ENCODE results near the gene CRYGN.
A peak's percentile ranks its signal among the peaks of the same experiment; 100 is the strongest.

CRYGN gene

DNA sequence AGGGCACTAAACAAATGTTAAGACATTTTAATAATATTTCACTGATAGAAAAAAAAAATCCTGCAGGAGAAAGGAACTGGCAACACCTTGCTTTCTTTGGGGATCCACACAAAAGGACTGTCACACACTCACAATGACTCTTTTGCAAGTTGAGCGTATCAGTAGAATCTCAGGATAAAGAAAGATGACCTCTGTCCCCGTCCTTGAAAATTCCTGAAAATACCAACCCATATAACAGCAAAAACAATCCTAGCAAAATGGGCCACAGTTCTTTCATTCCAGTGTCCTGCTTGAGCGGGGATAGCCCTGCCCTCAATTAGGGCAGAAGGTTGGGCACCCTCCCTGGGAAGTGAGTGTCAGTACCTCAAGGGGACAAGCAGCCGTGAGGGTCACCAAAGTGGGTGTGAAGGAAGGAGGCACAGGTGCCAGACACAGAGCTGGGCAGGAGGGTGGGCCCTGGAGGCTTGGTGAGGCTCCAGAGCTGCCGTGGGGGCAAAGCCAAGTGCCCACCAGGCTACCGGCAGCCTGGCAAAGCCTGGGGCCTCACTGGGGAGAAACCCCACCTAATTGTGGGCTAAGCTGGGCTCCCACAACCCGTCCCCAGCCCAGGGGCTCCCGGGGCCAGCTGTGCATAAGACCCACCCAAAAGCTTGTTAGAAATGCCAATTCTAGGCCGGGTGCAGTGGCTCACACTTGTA is 32.9 kb downstream of the CRYGN start:
- no peak for DNase-seq (ENCODE audit: low spot score)

DNA sequence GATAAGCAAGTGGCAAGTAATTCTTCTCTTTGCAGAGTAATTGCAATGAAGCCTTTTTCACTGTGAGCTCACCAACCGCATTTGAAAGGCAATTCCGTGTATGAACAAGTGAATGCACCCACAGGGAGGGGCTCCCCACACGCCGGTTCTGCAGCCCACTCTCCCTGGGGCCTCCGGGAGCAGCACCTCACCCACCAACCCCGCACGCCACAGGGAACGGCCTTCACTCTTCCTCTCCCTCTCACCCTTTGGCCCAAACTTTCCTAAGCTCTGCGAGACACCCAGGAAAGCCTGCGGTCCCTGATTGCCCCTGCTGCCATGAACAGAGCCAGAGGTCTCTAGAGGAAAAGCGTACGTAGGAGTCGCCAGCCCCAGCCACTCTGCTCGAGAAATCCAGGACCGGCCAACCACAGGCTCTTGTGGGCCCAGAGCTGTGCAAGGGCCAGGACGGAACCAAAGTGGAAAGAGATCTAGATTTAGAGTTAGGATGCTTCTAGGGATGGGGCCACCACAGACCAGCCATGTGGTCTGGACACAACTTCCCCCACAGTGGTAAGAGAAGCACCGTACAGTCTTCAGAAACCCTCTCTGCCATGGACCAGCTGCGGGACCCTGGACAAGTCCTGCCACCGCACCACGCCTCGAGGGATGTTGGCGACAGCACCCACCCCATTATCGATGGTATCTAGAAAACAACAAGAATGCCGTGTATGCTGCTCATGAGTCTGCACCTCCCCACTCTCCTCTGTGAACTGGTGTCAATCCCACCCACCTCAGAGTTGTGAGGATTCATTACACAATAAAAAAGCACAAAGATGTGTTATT is 33.7 kb downstream of the CRYGN start:
- DNase-seq (ENCODE audit: low spot score), result no peak

DNA sequence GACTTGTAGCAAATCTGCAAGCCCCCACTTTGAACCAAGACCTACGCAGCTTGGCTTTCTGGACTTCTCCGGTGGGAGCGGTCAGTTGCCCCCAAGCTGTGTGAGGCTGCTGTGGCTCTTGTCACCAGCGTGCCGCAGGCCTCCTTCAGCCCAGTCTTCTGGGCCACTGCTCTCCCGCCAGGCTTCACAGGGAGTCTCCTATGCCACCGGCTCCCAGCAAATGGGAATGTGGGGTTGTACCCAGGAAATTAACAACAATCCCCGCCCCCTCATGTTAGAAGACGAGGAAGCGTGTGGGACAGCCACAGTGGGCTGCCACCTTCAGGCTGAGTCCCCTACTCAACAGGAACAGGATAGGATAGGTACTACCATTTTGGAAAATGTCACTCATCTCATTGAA is 34.4 kb downstream of the CRYGN start:
- no peak for DNase-seq (ENCODE audit: low spot score)

DNA sequence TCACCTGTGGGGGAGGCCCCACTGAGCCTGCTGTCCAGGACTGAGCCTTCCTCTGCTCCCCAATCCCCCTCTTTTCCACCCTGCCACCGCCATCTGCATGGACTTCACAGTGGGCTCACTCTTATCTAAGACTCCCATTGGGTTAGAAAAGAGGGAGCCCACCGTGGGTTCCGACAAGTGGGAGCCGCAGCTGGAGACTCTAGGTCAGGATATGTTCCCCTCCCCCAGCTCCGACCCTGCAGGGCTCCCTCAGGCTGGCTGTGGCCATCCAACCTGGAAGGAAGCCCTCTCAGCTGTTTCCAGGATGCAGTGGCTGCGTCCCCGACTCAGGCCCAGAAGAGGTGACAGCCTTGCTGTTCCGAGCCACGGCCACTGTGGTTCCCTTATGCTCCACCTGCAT is 34.9 kb downstream of the CRYGN start:
- DNase-seq (ENCODE audit: low spot score), result no peak

DNA sequence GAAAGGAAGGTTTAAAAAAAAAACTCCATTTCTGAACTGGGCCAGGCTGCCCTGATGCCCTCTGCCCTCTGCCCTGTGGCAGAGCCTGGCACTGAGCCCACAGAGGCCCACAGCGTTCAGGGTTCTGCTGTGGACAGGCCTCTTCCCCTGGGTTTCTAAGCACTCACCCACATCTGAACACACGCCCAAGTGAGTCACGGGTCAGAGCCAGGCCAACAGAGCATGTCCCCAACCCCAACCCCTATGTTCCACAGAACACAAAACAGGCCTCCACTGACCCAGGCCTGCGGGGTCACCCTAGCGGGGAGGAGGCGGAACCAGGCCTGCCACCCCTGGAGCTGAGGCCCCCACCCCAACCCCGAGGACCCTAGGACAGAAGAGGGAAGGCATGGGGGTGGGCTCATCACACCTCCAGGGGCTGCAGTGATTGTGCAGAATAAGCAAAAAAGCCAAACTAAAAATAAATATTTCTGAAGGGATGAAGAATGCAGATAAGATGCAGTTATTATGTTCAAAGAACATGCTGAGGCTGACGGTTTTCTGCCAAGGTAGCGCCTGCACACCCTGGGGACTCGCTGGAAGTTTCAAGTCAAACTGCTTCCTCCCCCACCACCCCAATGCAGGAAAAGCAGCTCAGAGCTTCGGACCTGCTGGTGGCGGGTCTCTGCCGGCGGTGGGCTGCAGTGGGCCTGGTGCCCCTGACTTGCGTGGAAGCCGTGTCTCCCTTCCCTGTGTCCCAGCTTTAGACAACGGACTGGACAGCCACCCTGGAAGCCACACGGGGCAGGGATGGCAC is 35.5 kb downstream of the CRYGN start:
- DNase-seq (ENCODE audit: low spot score), result peak; percentile 62

DNA sequence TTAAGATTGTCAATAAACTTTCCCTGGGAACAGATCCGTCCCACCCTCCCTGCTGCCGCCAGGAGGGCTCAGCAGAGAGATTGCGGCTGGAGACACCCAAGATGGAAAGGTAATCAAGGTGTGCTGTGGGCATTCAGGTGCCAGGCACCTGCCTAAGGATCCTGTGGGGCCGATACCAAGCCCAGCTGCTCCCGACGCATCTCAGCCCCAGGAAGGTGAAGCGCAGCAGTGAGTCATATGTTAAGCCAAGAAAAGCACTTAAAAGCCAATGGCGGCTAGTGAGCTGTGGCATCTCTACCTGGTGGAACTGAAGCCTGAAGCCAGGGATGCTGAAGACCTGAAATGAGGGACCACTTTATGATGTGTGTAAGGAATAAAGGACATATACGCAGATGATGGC is 36.2 kb downstream of the CRYGN start:
- DNase-seq (ENCODE audit: low spot score), result no peak

DNA sequence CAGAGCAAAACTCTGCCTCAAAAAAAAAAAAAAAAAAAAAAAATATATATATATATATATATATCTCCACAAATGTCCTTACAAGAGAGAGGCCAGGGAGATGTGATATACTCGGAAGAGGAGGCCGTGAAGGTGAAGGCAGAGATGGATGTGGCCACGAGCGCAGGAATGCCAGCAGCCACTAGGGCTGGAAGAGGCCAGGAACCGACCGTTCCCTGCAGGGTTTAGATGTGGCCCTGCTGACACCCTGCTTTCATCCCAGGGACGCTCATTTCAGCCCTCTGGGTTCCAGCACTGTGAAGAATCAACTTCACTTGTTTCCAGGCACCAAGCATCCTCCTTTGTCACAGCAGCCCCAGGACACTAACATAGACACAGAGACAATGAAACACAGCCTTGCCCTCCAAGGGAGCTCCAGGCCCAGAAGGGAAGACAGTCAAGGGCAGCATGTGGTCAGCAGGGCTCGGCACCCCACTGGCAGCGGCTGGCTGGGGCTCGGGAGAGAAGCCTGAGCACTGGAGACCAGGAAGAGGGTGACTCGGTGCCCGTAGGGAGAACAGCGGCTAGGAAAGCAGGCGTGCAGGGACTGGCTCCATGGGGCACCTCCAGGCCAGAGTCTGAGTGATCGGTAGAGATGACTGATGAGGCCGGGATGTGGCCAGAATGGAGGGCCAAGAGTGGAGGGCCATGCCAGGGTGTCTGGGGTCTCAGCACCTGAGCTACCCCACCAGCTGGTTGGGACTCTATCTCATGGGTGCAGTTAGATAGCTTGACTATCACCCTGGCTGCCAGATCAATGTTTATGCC is 37.7 kb downstream of the CRYGN start:
- DNase-seq (ENCODE audit: low spot score), result no peak

DNA sequence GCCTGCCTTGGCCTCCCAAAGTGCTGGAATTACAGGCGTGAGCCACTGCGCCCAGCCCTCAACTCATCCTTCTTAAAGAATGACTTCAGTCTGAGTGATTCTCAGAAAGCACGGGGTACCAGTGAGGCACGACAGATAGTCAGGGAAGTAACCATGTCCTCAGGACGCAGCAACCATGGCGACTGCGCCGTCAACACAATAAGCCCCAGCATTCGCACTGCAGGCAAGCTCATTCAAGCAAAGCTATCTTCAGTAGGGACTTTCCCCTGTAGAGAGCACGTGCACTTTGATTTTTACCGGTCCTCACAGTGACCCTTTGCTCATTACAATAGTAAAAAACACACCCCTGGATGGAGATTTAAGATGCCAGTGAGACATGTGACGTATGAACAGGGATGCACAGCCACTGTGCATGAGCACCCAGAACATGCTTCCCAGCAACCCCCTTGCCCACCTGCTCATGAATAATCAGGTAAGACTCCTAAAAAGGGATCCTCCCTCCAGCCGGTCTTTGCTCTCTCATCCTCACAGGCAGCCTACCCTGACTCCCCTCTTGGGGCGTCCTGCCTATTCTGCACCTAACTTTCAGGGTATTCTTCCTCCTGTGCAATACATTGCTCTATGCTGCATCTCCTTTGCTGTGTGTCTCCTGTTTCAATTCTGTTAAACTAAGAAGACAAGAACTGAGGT is 39.2 kb downstream of the CRYGN start:
- no peak for DNase-seq (ENCODE audit: low spot score)

DNA sequence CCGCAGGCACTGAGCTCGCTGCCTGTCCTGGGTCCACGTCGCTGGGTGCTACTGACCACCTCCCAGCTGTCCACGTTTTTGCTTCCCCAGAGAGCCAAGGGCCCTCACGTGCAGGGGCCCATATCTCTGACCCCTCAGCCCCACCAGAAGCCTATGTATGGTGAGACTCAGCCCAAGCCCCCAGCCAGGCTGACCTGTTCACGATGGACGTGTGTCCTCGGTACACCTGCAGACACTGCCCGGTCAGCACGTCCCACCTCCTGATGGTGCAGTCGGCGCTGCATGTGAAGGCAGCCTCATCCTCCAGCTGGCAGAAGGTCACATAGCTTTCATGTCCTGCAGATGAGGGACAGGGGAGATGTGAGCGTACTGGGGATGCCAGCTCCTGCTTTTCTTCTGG is 40.0 kb downstream of the CRYGN start:
- no peak for DNase-seq (ENCODE audit: low spot score)

DNA sequence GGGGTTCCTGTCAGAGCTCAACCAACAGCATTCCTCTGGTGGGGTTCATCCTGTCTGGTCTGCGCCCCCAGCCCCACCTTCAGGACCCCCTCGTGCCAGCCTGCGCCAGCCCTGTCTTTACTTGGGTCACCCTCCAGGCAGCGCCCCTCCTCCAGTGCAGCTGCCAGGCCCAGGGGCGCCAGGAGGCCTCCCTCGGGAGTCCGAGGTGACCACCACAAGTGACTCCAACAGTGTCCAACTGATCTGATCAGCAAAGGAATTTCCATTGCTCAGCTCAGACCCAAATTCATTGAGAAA is 40.7 kb downstream of the CRYGN start:
- no peak for DNase-seq (ENCODE audit: low spot score)

DNA sequence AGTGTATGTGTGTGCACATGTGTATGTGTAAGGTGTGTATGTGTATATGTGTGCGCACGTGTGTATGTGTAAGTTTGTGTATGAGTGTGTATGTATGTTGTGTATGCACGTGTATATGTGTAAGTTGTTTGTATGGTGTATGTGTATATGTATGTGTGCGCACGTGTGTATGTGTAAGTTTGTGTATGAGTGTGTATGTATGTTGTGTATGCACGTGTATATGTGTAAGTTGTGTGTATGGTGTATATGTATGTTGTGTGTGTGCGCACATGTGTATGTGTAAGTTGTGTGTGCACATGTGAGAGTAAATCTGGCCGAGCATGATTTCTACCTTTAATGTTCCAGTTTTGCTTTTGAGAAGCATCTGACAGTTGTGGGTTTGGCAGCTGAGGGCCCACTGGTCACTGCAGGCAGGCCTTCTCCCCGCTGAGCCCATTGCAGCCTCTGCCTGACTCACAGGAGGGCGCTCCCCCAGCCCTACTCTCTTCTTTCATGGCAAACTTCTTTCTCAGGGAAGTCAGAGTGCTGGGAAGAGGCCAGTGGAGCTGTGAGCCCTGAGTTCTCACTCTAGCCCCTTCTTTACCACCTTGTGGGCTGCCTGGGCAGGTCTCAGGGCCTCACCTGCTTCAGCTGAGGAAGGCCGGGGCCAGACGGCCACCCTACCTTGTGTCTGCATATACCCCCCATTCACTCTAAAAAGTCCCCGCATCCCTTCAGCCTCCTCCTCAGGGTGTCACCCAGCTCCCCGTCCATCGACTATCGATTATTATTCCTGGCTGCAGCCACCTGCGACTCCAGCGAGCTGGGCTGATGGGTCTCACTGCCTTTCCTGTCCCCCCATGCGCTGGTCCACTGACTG is 41.3 kb downstream of the CRYGN start:
- DNase-seq (ENCODE audit: low spot score), result no peak

DNA sequence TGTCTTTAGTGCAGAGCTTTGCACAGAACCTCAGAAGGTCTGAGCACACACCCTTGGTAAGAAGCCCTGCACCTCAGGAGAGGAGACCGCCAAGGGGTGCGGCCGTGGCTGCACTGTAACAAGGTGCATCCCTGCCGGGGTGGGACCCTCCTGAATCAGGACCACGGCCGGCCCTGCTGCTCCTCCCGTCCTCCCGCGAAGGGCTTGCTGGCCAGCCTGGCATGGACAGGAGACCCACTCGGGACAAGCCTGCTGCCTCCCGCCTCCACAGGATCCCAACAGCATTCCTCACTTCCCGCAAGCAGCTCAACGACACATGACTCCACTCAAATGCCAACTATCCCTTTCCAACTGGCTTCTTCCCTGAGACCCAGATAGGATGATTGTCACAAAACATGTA is 42.9 kb downstream of the CRYGN start:
- DNase-seq (ENCODE audit: low spot score), result no peak

DNA sequence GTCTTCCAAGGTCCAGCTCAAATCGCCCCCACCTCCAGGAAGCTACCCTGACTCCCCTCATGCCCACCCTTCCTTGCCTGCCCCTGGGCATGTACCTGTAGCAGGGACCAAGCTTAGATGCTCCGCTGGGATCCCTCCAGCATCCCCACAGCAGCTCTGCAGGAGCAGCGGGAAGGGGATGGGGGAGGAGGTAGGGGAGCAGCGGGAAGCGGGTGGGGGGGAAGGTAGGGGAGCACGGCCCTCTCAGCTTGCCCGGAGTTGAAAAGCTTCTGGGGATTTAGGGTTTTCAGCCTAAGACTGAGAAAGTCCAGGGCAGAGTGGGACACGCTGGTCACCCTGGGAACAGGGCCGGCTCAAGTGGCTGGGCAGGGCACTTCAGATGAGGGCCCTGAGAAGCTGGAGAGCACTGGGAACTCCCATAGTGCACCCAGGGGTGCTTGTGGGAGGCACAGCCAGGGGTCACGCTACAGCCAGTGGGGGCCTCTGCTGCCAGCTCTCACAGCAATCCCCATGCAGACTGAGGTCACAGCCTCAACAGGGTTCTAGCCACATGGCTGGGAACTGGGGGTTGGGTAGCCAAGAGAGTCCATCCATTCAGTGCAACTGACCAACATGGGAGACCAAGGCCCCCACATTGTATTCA is 43.5 kb downstream of the CRYGN start:
- DNase-seq (ENCODE audit: low spot score), result no peak

DNA sequence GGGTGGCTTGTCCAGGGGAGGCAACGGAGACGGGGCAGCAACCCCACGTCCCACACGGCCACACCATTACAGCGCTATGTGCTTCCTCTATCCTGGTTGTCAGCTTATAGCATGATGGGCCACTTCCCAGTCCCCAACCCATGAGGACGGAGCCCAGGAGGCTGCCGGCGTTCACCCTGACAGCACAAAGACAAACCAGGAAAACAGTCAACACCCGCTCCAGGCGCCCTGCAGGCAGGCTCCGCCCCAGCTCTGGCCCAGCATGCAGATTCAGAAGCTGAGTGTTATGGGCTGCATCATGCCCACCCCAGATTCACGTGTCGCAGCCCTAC is 44.9 kb downstream of the CRYGN start:
- no peak for DNase-seq (ENCODE audit: low spot score)

DNA sequence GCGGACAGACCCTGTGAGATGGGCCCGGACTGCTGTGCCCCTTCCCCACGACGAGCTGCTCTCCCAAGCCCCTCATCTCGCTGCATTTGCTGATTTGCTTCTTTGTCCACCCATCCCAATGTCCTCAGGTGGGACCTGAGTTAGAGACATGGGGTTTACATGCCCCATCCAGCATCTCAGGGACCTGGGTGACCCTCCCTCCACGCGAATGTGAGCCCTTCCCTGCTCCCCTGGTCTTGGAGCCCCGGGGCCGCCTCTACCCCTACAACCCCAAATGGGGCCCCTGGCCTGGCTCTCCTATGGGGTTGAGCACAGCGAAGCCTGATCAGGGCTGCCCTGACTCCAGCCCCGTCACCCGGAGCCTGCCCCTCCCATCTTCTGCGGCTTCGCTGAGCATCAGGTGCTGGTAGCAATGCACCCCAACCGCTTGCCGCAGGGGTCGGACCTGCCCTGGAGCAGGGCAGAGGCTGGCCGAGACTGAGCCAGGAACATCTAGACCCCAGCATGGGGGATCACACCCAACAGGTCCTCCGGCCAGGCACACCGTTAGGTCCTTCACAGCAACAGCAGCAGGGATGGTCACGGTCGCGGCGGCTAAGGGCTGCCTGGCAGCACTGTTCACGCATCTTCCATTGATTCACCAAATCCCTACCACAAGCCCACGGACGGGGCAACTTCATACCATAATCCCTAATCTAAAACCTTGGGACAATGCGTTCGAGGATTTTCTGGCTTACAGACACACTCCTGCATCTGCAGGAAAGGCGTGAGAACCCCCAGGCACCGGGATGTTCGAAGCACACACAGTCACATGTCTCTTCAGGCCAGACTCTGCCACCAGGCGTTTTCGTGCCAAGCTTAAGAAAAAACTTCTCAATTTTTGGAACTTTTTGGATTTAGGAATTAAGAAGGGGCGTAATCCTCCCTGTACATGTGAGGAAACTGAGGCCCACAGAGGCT is 45.6 kb downstream of the CRYGN start:
- no peak for DNase-seq (ENCODE audit: low spot score)

DNA sequence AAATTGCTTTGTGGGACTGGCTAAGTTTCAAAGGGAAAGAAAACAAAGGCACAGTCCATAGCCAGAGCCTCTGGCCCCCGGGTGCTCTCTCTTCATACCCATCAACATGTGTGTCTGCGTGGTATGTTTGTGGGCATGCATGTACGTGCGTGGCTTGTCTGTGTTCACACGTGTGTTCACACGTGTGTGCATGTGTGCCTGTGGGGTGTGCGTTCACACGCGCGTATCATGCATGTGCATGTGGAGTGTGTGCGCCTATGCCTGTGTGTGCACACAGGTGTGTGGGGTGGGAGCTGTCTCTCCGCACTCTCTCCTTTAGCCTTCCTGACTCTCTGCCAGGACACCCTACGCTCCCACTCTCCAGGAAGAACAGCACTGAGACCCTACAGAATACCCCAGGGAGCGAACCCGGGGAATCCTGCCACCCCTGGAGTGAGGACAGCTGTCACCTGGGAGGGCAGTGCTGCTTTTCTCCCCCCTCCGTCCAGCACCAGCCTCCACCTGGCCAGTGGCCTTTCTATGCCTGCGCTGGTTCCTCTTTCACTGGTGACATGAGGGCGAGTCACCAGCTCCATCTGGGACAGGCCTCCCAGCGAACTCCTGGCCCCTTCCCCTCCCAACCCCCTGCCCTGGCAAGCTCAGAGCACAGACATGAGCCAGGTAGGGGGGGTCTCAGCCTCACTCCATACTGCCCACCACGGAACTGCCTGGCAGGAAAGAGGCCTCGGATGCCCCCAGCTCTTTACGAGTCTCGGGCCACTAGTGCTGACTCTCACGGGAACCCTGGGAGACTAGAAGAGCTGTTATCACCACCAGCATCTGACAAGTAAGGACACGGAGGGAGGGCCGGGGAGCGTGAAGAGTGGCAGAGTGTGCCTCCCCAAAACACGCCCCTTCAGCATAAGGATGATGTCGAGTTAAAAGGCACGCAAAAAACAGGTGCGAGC is 46.6 kb downstream of the CRYGN start:
- DNase-seq (ENCODE audit: low spot score), result no peak

DNA sequence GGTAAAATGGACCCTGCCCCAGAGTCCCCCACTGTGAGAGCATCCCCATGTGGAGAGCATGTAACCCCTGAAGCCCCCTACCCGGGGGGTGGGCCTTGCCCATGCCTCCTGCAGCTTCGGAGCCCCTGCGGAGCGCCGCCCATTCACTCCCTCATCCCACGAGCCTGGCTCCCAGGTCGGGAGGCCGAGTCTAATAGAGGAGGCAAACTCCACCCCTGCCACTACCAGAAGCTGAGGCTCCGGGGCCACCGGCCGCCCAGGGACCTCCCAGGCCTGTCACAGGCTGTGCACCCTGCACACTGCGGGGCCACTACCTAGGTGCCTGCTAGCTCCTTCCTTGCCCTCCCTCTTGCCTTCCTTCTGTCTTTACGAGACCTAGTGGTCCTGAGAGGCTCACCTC is 47.5 kb downstream of the CRYGN start:
- no peak for DNase-seq (ENCODE audit: low spot score)

DNA sequence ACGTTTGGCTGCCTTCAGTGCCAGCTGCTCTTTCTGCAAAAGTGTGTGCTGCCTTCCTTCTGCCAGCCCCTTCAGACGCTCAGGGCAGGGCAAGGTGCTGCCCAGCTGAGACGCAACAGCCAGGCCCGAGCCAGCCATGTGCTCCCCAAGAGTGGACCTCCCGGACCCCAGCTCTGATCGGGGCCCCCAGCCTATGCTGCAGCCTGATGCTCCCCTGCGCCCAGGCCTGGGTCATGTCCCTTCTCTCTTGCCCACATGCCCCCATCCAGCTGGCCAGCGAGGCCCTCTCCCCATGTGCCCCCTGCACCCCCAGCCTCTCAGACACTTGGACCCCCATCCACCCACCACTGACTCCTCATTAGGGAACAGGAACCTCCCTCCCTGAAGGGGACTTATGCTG is 47.9 kb downstream of the CRYGN start:
- no peak for DNase-seq (ENCODE audit: low spot score)

All from AG08395 (cell line).